OCI-LY1 (cell line): Measurements from ENCODE around the gene AKIRIN2.
"Not testable (repeated sequence)": the region's sequence is repeated elsewhere in the genome, so short reads cannot be mapped to it uniquely, and the experiment has no call there.

ENCODE experiments used
- H2AFZ ChIP-seq: fragments of 200-600 bp; sonication (generic), shearing (Covaris generic); 2 replicates; pipeline ENCODE4 v1.6.0; 2014; ENCODE audit warnings: antibody characterized with exemption, mild to moderate bottlenecking, low read length
- H3F3A ChIP-seq: fragments of 200-600 bp; sonication (generic), shearing (Covaris generic); 2 replicates; pipeline ENCODE4 v1.6.0; 2014; ENCODE audit warnings: mild to moderate bottlenecking, antibody characterized with exemption, low read length, moderate library complexity; ENCODE audit not compliant: insufficient read depth
- H3K27ac ChIP-seq: fragments of 200-600 bp; sonication (generic); 2 replicates; pipeline ENCODE4 v1.5.1; 2014; ENCODE audit warnings: low read length, mixed run types, mild to moderate bottlenecking, low read depth; ENCODE audit not compliant: poor library complexity, severe bottlenecking
- H3K27me3 ChIP-seq: fragments of 200-600 bp; sonication (generic); 2 replicates; pipeline ENCODE4 v1.6.0; 2014; ENCODE audit warnings: antibody characterized with exemption, mild to moderate bottlenecking, low read length, moderate library complexity; ENCODE audit not compliant: insufficient read depth
- H3K36me3 ChIP-seq: fragments of 200-600 bp; sonication (generic); 2 replicates; pipeline ENCODE4 v1.6.1; 2014; ENCODE audit warnings: mild to moderate bottlenecking, antibody characterized with exemption, low read length, moderate library complexity, mixed read lengths; ENCODE audit not compliant: insufficient read depth
- H3K4me1 ChIP-seq: fragments of 200-600 bp; sonication (generic); 2 replicates; pipeline ENCODE4 v1.5.1; 2014; ENCODE audit warnings: mild to moderate bottlenecking, low read length, moderate library complexity; ENCODE audit not compliant: insufficient read depth, severe bottlenecking
- H3K4me2 ChIP-seq: fragments of 200-600 bp; sonication (generic), shearing (Covaris generic); 2 replicates; pipeline ENCODE4 v1.6.1; 2014; ENCODE audit warnings: low read length
- H3K4me3 ChIP-seq: fragments of 200-600 bp; sonication (generic); 2 replicates; pipeline ENCODE4 v1.5.1; 2014; ENCODE audit warnings: low read length, low read depth, mild to moderate bottlenecking, mixed read lengths; ENCODE audit not compliant: poor library complexity, severe bottlenecking
- H3K79me2 ChIP-seq: fragments of 200-600 bp; shearing (Covaris generic); 2 replicates; pipeline ENCODE4 v1.6.1; 2016; ENCODE audit warnings: mixed run types, low read length, mixed read lengths; ENCODE audit not compliant: insufficient read depth
- H3K9ac ChIP-seq: fragments of 200-600 bp; sonication (generic), shearing (Covaris generic); 2 replicates; pipeline ENCODE4 v1.6.1; 2014; ENCODE audit warnings: mild to moderate bottlenecking, low read length, mixed read lengths
- H3K9me2 ChIP-seq: fragments of 200-600 bp; sonication (generic), shearing (Covaris generic); 2 replicates; pipeline ENCODE4 v1.6.1; 2014; ENCODE audit warnings: low read depth, mild to moderate bottlenecking, low read length, mixed read lengths
- H3K9me3 ChIP-seq: fragments of 200-600 bp; shearing (Covaris generic); 2 replicates; pipeline ENCODE4 v1.6.1; 2014; ENCODE audit warnings: low read length, mixed read lengths
- H4K20me1 ChIP-seq: fragments of 200-600 bp; sonication (generic), shearing (Covaris generic); 2 replicates; pipeline ENCODE4 v1.6.0; 2016; ENCODE audit warnings: mild to moderate bottlenecking, low read length; ENCODE audit not compliant: insufficient read depth
- CTCF ChIP-seq: fragments of 200-600 bp; sonication (generic), shearing (Covaris generic); IDR thresholded peaks from 2 replicates; pipeline ENCODE4 v1.5.1; 2017; ENCODE audit warnings: mild to moderate bottlenecking, antibody characterized with exemption, low read length, moderate library complexity, mixed read lengths
- EZH2 ChIP-seq: fragments of 200-600 bp; sonication (generic), shearing (Covaris generic); IDR thresholded peaks from 2 replicates; pipeline ENCODE4 v1.8.0; 2017; ENCODE audit warnings: borderline replicate concordance, mixed run types, mild to moderate bottlenecking, antibody characterized with exemption, low read length, moderate library complexity, mixed read lengths

The AKIRIN2 gene

GRCh38 chr6:87692086-87692485, 9.9 kb downstream of the AKIRIN2 start:
- no peaks in the 10 kb centered on the region for H3K27me3 ChIP-seq
- H3K4me3 ChIP-seq, result no peak overlapping the region
- H3K4me1 ChIP-seq, result peaks cover 62% of the 10 kb centered on the region
- H3K9ac ChIP-seq, result no peak overlapping the region
- TF ChIP-seq CTCF (no peak), EZH2 (no peak)
- 0 out of 2 replicates have a peak, but pooled peaks cover 3% of the 10 kb centered on the region for H4K20me1 ChIP-seq
- H3K9me3 ChIP-seq, result no peaks in the 10 kb centered on the region
- peak overlapping the region; percentile 13 for H3K27ac ChIP-seq
- no peak overlapping the region for H2AFZ ChIP-seq
- no peaks in the 10 kb centered on the region for H3K9me2 ChIP-seq
- H3F3A ChIP-seq, result no peaks in the 10 kb centered on the region
- peaks cover 36% of the 10 kb centered on the region for H3K36me3 ChIP-seq
- H3K4me2 ChIP-seq, result peak overlapping the region; percentile 1; the same call in 1 of the 2 replicates
- peaks cover 98% of the 10 kb centered on the region for H3K79me2 ChIP-seq

- Histone ChIP-seq H3K4me3 (no peak overlapping the region), H3K4me1 (peaks cover 46% of the 10 kb centered on the region), H3F3A (no peaks in the 10 kb centered on the region), H3K27ac (no peak overlapping the region), H3K27me3 (no peaks in the 10 kb centered on the region), H3K9me3 (0 out of 2 replicates have a peak, but pooled peaks cover 3% of the 10 kb centered on the region), H2AFZ (no peak overlapping the region), H3K79me2 (peaks cover 99% of the 10 kb centered on the region), H3K9me2 (no peaks in the 10 kb centered on the region), H3K36me3 (peaks cover 52% of the 10 kb centered on the region), H4K20me1 (0 out of 2 replicates have a peak, but pooled peaks cover 3% of the 10 kb centered on the region), H3K4me2 (no peak overlapping the region), H3K9ac (no peak overlapping the region)
- TF ChIP-seq EZH2 (no peak), CTCF (no peak)
Observed at GRCh38 chr6:87690441-87690840, 11.6 kb downstream of the AKIRIN2 start.

GRCh38 chr6:87687893-87688292, 14.1 kb downstream of the AKIRIN2 start:
- H3K9me3 ChIP-seq, H3K27ac ChIP-seq, H3K9me2 ChIP-seq, H3K4me3 ChIP-seq, H2AFZ ChIP-seq, H4K20me1 ChIP-seq, H3K9ac ChIP-seq, H3K27me3 ChIP-seq, H3F3A ChIP-seq, H3K4me2 ChIP-seq: not testable (repeated sequence)
- Histone ChIP-seq H3K4me1 (peaks cover 20% of the 10 kb centered on the region), H3K36me3 (peaks cover 73% of the 10 kb centered on the region), H3K79me2 (peaks cover 99% of the 10 kb centered on the region)

GRCh38 chr6:87687296-87687695, 14.7 kb downstream of the AKIRIN2 start:
- Histone ChIP-seq H4K20me1 (no peaks in the 10 kb centered on the region), H3F3A (no peaks in the 10 kb centered on the region), H2AFZ (no peak overlapping the region), H3K4me1 (peaks cover 15% of the 10 kb centered on the region), H3K9ac (no peak overlapping the region), H3K36me3 (peaks cover 77% of the 10 kb centered on the region), H3K27ac (no peak overlapping the region), H3K4me3 (no peak overlapping the region), H3K9me2 (no peaks in the 10 kb centered on the region), H3K4me2 (no peak overlapping the region), H3K9me3 (0 out of 2 replicates have a peak, but pooled peaks cover 4% of the 10 kb centered on the region), H3K79me2 (peaks cover 99% of the 10 kb centered on the region), H3K27me3 (no peaks in the 10 kb centered on the region)
- TF ChIP-seq CTCF, result no peak
- no peak for TF ChIP-seq EZH2

- not testable (repeated sequence) for H3K9me2 ChIP-seq, H3K27ac ChIP-seq, H3K4me2 ChIP-seq, H4K20me1 ChIP-seq, H2AFZ ChIP-seq, H3K9me3 ChIP-seq, H3F3A ChIP-seq, H3K4me3 ChIP-seq, H3K4me1 ChIP-seq, H3K27me3 ChIP-seq, H3K9ac ChIP-seq
- Histone ChIP-seq H3K79me2 (peaks cover 99% of the 10 kb centered on the region), H3K36me3 (peaks cover 83% of the 10 kb centered on the region)
Observed at GRCh38 chr6:87686636-87687205, 15.3 kb downstream of the AKIRIN2 start.
